ENCODE results near the gene PTPN1.
A peak's percentile ranks its signal among the peaks of the same experiment; 100 is the strongest.

- TF ChIP-seq CTCF (IDR thresholded peaks at IDR 0.05 in 8 of 11, conservative IDR thresholded peaks at IDR 0.05 in 3 of 11) (no peak), POLR2AphosphoS5 (IDR thresholded peaks at IDR 0.05) (peak in 2 of 3 donors; percentile 23 to 36)
Measured at GRCh38 chr20:50629670-50630045, 119.5 kb downstream of the PTPN1 start.
